Activated CD8-positive, alpha-beta memory T cell treated with anti-CD3 and anti-CD28 coated beads for 1 hour (primary cell): ENCODE results near the gene GGT5.
"Not testable (repeated sequence)": the region's sequence is repeated elsewhere in the genome, so short reads cannot be mapped to it uniquely, and the experiment has no call there.

Source experiments
- DNase-seq, 2 donors: peaks; one replicate each; pipeline ENCODE4 v3.0.0-alpha.2; 2020; ENCODE audit warnings: low read depth in 1 of 2; ENCODE audit errors: extremely low read depth in 1 of 2

Gene GGT5

DNA sequence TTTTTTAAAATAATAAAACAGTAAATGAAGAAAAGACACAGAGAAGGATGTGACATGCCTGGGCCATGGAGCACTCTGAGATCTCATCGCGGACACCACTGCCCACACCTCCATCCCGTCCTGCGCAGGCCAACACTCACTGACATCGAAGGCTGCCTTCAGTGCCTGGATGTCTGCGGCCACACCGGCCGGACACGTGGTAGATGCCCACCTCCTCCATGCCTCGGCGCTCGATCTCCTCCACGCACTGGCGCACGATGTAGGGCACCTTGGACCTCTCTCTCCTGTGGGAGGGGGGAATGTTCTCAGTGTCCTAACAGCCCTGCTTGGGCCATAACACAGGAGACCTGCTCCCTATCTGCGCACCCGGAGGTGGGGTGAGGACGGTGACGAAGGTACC is 18.6 kb upstream of the GGT5 start:
- not testable (repeated sequence) for DNase-seq

DNA sequence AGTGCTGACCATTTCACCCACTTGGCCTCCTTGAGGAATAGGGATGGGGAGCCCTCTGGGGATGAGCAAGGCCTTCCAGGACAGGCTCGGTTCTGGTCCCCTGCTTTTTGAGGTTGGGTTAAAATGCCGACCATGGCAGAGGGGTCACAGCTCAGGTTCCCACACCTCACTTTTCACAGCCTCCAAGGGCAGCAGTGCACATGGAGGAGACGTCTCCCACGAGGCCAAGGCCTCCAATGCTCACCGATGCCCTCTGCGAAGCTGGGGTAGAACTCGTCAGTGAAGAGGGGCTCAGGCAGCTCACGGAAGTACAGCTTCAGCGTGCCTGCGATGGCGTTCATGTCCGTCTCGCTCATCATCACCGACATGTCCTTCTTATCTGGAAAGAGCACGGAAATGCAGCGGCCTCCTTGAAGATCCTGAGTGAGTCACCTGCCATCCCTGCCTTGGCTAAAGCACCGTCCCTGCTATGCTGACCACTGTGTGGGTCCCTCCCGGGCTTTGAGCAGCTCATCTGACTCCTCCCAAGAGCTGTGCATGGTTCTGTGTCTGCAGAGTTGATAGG is 17.4 kb upstream of the GGT5 start:
- DNase-seq = not testable (repeated sequence)

DNA sequence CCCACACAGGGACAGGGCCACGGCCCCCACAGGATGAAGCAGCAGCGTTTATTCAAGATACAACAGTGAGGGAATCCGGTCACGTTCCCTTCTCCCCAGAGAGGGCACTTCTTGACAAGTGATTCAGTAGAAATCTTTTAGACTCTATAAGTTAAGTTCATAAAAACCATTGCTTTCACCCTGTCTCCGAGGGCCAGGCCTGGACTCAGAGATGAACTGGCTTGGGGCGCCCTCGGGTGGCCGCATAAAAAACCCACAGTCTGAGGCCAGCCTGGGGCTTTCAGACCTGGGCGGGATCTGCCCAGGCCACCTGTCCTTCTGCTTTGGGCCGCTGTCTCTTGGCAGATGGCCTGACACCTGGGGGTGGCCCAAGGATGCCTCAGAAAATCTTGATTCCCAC is 14.6 kb upstream of the GGT5 start:
- DNase-seq = peak; percentile 14 to 56

DNA sequence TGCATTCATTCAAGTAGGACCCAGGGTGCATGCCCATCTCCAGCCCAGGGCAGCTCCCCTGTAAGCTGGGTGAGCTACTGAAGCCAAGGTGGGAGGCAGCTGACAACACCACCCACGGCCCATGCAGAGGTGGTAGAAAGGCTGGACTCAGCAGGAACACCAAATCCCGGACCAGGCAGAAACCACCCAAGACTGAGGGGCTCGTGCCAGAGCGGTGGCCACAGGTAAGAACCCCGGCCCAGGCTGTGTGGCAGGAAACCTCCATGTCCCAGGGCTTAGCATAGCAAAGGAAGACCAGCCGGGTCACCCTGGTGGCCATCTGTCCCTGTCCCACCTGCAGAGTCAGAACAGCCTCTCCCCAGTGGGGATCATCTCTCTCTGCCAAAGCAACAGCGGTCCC is 11.9 kb upstream of the GGT5 start:
- DNase-seq = not testable (repeated sequence)

DNA sequence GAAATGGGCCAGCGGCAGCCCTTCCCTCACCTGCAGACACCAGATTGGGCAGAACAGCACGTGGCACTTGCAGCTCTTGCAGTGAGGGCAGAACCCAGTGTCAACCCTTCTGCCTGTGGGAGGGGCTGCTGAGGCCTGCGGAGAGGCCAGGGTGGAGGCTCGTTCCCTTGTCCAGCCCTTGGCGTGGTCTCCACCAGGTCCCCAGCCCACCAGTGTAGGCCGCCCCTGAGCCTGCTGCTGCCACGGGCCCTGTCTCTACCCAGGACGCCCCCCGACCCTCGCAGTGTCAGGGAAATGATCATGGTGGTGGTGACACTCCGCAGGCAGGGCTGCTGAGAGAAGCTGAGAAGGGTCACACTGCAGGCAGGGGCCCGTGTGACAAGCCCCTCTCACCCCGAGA is 11.3 kb upstream of the GGT5 start:
- DNase-seq = not testable (repeated sequence)

DNA sequence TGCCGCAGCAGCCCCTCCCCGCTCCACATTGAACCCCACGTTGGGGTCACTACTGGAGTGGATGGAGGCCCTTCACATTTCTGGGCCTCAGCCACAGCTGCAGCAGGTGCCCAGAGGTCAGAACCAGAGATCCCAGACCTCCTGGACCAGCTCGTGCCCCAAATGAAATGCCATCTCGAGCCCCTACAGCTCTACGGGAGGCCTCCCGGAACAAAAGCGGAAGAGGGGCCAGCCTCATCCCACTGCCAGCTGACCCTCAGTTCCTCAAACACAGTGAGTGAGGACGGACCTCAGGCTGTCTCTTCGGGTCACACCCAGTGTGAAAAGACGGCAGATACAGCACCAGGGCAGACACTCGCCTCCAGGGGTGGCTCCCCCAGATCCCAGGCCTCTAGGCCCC is 8.2 kb upstream of the GGT5 start:
- DNase-seq = not testable (repeated sequence)

DNA sequence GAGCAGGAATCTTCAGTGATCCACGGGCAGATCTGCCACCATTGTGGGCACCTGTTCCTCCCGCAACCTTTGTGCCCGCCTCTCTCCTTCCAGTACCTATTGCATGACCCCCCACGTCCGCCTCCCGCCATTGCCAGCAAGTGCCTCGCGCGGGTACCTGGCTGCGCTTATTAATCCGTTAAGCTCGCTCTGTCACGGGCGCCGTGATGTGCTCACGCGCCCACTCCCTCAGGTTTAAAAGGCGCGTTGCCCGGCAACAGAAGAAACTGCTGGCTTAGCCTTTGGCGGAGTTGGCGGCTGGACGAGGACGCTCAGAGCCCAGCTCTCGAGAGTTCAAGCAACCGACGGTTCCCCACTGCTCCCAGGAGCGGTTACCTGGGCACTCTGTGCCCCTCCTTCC is 6.4 kb upstream of the GGT5 start:
- DNase-seq = not testable (repeated sequence)

DNA sequence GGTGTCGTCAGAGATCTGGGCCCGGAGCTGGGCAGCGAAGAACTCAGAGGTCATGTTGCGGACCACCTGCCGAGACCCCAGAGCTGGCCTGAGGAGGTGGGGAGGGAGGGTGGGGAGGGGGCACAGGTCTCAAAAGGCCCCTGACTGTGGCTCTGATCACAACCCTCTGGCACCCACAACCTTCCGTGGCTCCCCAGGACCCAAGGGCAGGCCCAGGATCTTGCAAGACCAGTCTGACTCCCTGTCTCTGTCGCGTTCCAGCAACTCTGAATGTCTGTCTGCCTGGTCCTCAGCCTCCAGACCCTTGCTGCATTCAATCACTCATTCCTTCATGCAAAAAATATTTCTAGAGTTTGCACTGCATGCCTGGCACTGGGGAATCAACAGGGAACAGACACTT is 4.5 kb upstream of the GGT5 start:
- not testable (repeated sequence) for DNase-seq

DNA sequence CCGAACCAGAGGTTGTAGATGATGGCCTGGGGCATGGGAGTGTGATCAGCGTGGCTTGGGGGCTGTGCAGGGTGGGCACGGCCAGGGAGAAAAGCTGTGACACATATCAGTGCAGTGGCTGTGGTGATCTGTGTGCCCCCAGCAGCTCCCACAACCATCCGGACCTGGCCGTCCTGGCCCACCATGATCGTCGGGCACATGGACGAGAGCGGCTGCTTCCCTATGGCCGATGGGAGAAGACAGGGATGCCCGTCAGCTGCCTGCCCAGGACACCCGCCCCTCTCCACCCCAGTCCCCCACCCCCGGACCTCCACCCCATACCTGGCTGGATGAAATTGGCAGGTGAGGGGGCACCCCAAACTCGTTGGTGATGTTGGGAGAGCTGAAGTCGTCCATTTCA is 3.7 kb upstream of the GGT5 start:
- not testable (repeated sequence) for DNase-seq

DNA sequence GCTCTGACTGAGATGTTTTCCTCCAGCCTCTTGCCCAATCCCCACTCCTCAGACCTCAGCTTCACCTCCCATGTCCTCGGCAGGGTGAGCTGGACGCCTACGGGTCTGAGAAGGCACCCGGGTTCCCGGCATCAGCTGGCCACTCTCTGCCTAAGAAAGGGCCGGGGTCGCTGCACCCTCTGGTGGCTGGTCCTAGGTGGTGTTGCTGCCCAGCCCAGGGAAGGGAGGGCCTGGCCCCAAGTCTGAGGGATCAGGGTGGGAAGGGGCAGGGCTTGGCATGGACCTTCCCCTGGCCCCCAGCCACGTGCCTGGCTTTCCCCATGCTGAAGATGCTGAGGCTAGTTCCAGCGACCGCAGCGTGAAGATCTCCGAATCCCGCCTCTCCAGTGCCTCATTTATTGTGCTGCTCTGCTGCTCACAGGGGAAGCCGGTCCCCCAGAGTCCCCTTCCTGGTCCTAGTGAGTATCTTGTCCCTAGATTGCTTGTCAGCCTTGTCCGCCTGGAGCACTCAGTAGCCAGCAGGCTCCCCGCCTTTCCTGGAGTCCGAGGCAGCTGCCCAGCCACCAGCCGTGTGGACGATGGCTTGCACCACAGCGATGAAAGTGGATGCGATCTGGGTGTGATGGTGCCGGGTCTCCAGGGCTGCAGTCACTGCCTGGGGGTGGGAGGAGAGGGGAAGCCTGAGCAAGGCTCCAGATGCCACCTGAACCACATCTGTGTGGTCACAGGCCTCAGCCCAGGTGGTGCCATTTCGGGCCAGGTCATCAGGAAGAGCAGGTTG is 2.9 kb upstream of the GGT5 start:
- DNase-seq = no peak

DNA sequence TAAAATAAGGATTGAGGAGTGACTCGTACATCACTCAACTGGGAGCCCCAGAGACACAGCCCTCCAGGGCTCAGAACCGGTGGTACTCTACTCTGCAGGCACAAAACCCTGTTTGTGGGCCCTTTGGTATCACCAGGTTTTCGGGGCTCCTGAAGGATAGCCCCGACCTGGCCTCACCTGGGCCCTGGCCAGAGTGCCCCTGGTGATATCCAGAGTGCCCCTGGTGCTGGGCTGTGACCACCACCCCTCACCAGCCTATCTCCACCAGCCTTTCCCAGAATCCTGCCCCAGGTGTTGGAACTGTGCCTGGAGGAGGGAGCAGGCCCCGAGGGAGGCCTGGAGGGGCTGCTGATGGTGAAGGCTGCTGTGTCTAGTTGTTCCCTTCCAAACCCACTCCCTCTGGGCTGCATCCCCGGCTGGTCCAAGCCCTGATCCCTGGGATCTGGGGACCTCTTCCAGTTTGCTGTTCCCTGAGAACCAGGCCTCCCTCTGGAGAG is 2.2 kb upstream of the GGT5 start:
- no peak for DNase-seq

DNA sequence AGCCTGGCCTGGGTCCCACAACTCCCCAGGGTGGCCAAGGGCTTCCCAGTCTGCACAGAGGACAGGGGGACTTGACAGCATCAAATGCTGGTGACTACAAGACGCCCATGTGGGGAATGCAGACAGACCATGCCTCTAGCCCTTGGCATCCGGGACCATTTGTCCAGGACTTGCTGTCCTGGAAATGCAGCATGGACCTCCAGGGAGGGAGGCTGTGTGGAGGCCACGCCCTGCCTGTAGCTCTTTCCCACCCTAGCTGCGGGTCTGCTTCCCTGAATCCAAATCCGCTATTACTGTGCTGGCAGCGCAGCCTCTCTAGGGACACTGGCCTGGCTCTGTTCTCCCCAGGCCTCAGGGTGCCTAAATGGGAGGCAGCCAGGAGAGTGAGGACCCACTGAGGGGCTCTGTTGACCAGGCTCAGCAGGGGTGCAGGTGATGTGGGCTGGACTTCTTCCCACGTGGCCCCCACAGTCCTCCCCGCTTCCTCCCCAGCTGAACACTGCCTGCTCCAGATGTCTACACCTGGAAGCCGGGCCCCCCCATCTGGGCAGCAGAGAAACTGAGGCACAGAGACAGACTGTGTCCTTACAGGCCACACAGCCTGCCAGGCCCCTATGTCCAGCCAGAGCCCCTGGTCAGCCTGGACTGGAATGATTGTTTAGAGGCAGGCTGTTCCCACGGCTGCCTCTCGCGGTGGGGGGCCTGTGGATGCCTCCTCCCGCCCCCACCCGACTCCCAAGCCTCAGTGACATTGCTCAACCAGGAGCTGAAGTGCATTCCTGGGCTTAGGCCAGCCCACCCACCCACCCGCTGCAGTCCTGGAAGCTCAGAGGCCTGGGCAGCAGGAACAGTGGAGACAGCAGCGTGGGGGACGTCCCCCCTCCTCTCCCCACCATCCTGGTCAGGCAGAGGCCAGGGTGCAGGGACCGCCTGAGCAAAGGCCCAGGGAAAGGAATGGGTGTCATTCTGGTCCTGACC is 991 bp upstream of the GGT5 start:
- DNase-seq = not testable (repeated sequence)

DNA sequence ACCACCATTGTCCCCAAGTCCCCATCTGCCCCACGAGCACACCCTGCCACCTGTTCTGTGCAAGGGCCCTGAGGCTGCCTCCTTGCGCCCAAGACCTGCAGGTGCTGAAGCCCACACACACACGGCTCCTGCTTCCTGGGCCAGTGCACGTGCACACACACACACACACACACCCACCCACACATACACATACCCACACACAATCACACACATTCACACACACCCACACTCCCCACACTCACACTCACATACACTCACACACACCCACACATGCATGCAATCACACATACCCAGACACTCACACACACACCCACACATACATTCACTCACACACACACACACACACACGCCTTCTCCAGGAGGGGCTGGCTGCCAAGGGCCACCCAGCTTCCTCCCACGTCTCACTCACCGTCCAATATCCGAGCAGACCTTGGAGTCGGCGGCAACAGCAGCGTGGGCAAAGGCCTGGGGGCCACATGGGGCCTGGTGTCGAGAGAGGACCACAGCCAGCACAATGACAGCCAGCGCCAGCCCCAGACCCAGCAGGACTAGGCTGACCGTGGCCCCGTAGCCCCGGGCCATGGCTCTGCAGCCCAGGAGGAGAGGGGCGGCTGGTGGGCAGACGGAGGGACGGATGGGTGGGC is 616 bp downstream of the GGT5 start:
- DNase-seq = no peak

DNA sequence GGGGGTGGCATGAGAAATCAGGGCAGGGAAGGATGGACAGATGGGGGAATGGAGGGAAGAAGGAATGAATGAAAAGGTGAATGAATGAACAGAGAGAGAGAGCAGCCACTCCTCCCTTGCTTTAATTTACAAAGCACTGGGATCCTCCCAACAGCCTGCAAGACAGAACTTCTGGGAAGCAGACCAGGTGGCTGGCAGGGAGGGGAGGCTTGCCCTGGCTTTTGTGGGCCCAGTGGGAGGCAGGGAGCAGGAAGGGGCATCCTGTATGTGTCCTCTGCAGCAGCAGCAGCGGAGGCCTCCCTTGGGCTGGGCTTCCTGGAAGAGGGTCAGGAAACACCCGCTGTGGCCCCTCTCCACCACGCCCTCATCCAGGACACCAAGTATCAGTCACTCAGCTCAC is 1.5 kb downstream of the GGT5 start:
- DNase-seq = not testable (repeated sequence)

DNA sequence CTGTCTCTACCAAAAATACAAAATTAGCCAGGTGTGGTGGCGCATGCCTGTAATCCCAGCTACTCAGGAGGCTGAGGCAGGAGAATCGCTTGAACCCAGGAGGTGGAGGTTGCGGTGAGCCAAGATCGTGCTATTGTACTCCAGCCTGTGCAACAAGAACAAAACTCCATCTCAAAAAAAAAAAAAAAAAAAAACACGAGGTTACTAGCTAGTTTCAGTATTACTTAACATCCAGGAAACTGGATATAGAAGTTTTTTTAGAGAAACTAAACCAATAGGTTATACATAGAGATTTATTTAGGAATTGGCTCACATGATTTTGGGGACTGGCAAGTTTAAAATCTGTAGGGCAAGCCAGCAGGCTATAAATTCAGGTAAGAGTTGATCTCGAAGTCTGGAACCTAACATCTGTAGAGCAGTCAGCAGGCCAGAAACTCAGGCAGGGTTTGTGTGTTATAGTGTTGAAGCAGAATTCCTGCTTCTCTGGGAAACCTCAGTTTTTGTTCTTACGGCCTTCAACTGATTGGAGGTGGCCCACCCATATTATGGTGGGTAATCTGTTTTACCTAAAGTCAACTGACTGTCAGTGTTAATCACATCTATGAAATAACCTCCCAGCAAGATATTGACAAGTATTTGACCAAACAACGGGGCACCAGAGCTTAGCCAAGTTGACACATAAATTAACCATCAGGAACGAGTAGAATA is 3.7 kb downstream of the GGT5 start:
- not testable (repeated sequence) for DNase-seq

DNA sequence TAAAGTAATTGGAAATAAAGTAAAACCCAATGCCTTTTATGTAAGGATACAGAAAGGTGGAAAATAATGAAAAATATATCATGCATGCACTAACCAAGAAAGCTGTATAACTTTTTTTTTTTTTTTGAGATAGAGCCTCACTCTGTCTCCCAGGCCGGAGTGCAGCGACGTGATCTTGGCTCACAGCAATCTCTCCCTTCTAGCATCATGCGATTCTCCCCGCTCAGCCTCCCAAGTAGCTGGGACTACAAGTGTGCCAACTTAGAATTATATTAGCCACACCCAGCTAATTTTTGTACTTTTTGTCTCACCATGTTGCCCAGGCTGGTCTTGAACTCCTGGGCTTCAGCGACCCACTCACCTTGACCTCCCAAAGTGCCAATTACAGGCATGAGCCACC is 4.5 kb downstream of the GGT5 start:
- DNase-seq = no peak

DNA sequence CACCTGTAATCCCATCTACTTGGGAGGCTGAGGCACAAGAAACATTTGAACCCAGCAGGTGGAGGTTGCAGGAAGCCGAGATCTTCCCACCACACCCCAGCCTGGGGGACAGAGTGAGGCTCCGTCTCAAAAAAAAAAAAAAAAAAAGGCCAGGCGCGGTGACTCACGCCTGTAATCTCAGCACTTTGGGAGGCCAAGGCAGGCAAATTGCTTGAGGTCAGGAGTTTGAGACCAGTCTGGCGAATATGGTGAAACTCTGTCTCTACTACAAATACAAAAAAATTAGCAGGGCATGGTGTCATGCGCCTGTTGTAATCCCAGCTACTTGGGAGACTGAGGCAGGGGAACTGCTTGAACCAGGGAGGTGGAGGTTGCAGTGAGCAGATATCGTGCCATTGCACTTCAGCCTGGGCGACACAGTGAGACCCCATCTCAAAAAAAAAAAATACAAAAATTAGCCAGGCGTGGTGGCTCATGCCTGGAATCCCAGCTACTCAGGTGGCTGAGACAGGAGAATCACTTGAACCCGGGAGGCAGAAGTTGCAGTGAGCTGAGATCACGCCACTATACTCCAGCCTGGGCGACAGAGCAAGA is 6.7 kb downstream of the GGT5 start:
- not testable (repeated sequence) for DNase-seq

DNA sequence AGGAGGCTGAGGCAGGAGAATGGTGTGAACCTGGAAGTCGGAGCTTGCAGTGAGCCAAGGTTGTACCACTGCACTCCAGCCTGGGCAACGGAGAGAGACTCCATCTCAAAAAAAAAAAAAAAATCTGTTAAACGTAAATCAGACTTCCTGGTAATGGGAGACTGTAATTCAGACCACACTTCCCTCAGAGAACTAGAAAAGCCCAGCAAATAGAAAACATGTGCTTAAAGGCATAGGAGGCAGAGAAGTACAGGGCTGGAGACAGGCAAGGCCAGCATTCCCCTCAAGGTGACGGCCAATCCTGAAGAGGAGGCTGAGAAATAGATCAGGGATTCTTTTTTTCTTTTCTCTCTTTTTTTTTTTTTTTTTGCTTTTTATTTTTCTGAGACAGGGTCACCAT is 8.2 kb downstream of the GGT5 start:
- no peak for DNase-seq

DNA sequence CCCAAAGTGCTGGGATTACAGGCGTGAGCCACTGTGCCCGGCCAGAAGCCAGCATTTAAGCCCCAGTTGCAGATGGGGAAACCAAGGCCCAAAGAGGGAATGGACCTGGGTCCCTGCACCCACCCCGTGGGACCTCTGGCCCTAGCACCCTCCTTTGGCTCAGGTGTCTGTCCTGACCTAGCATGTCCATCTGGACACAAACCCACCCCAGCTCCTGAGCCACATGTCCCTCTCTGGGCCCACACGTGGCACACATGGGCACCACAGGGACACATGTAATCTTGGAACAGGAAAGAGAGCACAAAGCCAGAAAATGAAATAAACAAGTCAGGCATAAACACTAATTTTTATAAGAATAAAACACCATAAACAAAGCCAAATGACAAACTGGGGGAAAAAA is 9.6 kb downstream of the GGT5 start:
- DNase-seq = no peak

DNA sequence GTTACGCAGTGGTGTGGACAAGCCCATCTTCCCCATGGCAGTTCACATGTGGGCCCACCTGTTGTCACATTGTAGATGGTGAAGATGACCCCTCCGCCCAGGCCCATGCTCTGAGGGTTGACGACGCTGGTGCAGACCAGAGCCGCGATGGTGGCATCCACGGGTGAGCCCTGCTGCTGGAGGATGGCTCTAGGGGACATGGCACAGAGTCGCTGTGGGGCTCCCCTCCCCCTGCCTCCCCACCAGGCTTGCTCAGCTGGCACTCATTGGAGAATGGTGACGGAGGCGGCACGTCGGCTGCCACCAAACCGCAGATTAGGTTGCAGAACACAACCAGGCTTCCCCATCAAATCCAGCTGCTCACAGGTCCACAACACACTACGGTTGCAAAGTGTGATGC is 11.1 kb downstream of the GGT5 start:
- no peak for DNase-seq
